IMR-90 (cell line): ENCODE measurements around the gene PYROXD2. TPM values are rescaled to one million over a fixed set of nuclear protein-coding genes. Genes with fewer than 3 reads are reported as not detected.

Experiments used
- ATAC-seq: fragments of 200-7000 bp; cut with Tn5 transposase; 2 replicates; pipeline ENCODE4 v1.9.1; 2020; ENCODE audit warnings: low read depth, mild to moderate bottlenecking, moderate library complexity
- BruUV-seq: library from RNA; stranded (reverse); fragments of 400-500 nt; replicated peaks from 2 replicates; lab custom pipeline; 2021; lab: Mats Ljungman, UMichigan
- CTCF ChIA-PET: fragments of 300-600 bp; formaldehyde crosslinking; extraction: SDS; loops from one replicate; lab custom pipeline; 2021; ENCODE audit warnings: antibody characterized with exemption; lab: Yijun Ruan, JAX
- POLR2A ChIA-PET: fragments of 300-600 bp; sonication (Branson Sonifier 250); formaldehyde crosslinking; loops from one replicate; lab custom pipeline; 2022; ENCODE audit warnings: antibody characterized with exemption; ENCODE audit not compliant: unreplicated experiment; lab: Charles Lee
- DNase-seq: peaks from one replicate; pipeline ENCODE4 v3.0.0; 2013
- H2AFZ ChIP-seq: replicated peaks from 2 replicates; pipeline ENCODE3; 2013; ENCODE audit warnings: low read length, mild to moderate bottlenecking; ENCODE audit not compliant: poor library complexity
- H2AK5ac ChIP-seq: 2 replicates; pipeline ENCODE4 v1.6.1; 2013; ENCODE audit warnings: low read depth, low read length, inconsistent platforms
- H2AK9ac ChIP-seq: replicated peaks from 2 replicates; pipeline ENCODE3; 2013; ENCODE audit warnings: mild to moderate bottlenecking, low read depth, low read length, moderate library complexity; ENCODE audit not compliant: poor library complexity
- H2BK120ac ChIP-seq: 2 replicates; pipeline ENCODE4 v1.6.1; 2013; ENCODE audit warnings: low read depth, low read length, inconsistent platforms
- H2BK15ac ChIP-seq: 3 replicates; pipeline ENCODE4 v1.6.1; 2013; ENCODE audit warnings: low read depth, low read length, inconsistent platforms
- H2BK20ac ChIP-seq: 2 replicates; pipeline ENCODE4 v1.6.1; 2013; ENCODE audit warnings: low read depth, mild to moderate bottlenecking, inconsistent platforms, low read length, moderate library complexity
- H2BK5ac ChIP-seq: 2 replicates; pipeline ENCODE4 v1.6.1; 2013; ENCODE audit warnings: mild to moderate bottlenecking, low read depth, low read length, inconsistent platforms; ENCODE audit not compliant: poor library complexity, severe bottlenecking
- H3K14ac ChIP-seq: replicated peaks from 2 replicates; pipeline ENCODE4 v1.6.1; 2013; ENCODE audit warnings: low read depth, low read length, inconsistent platforms
- H3K18ac ChIP-seq: 2 replicates; pipeline ENCODE4 v1.6.1; 2013; ENCODE audit warnings: low read depth, low read length, control low read depth
- H3K23ac ChIP-seq: 2 replicates; pipeline ENCODE4 v1.6.1; 2013; ENCODE audit warnings: low read depth, low read length, inconsistent platforms
- H3K27ac ChIP-seq: 2 replicates; pipeline ENCODE4 v1.5.1; 2013; ENCODE audit warnings: mild to moderate bottlenecking, control low read depth, low read length; ENCODE audit not compliant: insufficient read depth
- H3K27me3 ChIP-seq: 2 replicates; pipeline ENCODE4 v1.6.1; 2013; ENCODE audit warnings: low read length; ENCODE audit not compliant: control insufficient read depth, insufficient read depth
- H3K36me3 ChIP-seq: 2 replicates; pipeline ENCODE4 v1.6.1; 2013; ENCODE audit warnings: low read length, mixed read lengths; ENCODE audit not compliant: control insufficient read depth, insufficient read depth
- H3K4ac ChIP-seq: 2 replicates; pipeline ENCODE4 v1.6.1; 2013; ENCODE audit warnings: low read depth, low read length, inconsistent platforms
- H3K4me1 ChIP-seq: 2 replicates; pipeline ENCODE4 v1.6.1; 2013; ENCODE audit warnings: low read length, mixed read lengths; ENCODE audit not compliant: control insufficient read depth, insufficient read depth
- H3K4me2 ChIP-seq: 2 replicates; pipeline ENCODE4 v1.6.1; 2013; ENCODE audit warnings: low read depth, mild to moderate bottlenecking, control low read depth, low read length, moderate library complexity
- H3K4me3 ChIP-seq: 2 replicates; pipeline ENCODE4 v1.5.1; 2013; ENCODE audit warnings: low read depth, mild to moderate bottlenecking, control low read depth, low read length, moderate library complexity; ENCODE audit not compliant: insufficient read depth
- H3K56ac ChIP-seq: 2 replicates; pipeline ENCODE4 v1.6.1; 2013; ENCODE audit warnings: low read length, inconsistent platforms; ENCODE audit not compliant: insufficient read depth; ENCODE audit errors: extremely low read depth
- H3K79me1 ChIP-seq, 2 experiments: 2 replicates each; pipeline ENCODE4 v1.6.1; 2013; ENCODE audit warnings: low read length in 2 of 2, inconsistent platforms in 1 of 2, low read depth in 1 of 2
- H3K9ac ChIP-seq: 2 replicates; pipeline ENCODE4 v1.6.1; 2013; ENCODE audit warnings: low read depth, low read length, control low read depth
- H3K9me1 ChIP-seq: 2 replicates; pipeline ENCODE4 v1.6.1; 2013; ENCODE audit warnings: low read length, inconsistent platforms; ENCODE audit not compliant: insufficient read depth
- H3K9me3 ChIP-seq: 2 replicates; pipeline ENCODE4 v1.6.1; 2013; ENCODE audit warnings: low read length; ENCODE audit not compliant: control insufficient read depth, insufficient read depth
- H4K20me1 ChIP-seq: 2 replicates; pipeline ENCODE4 v1.6.1; 2013; ENCODE audit warnings: low read length, inconsistent platforms; ENCODE audit not compliant: insufficient read depth
- H4K5ac ChIP-seq: 2 replicates; pipeline ENCODE4 v1.6.1; 2013; ENCODE audit warnings: mild to moderate bottlenecking, low read depth, low read length, control low read depth
- H4K8ac ChIP-seq, 2 experiments: 2 replicates each; pipeline ENCODE4 v1.6.1; 2013; ENCODE audit warnings: low read depth in 2 of 2, low read length in 2 of 2, control low read depth in 1 of 2, inconsistent platforms in 1 of 2
- H4K91ac ChIP-seq: 2 replicates; pipeline ENCODE4 v1.6.1; 2013; ENCODE audit warnings: low read depth, low read length, inconsistent platforms; ENCODE audit not compliant: insufficient read depth
- CEBPB ChIP-seq: IDR thresholded peaks from 2 replicates; pipeline ENCODE4 v1.6.1; 2012; ENCODE audit warnings: low read depth, low read length, improper control_type of control experiment
- CHD1 ChIP-seq: IDR thresholded peaks from 2 replicates; pipeline ENCODE4 v1.6.1; 2012; ENCODE audit warnings: low read depth, low read length, improper control_type of control experiment
- FOS ChIP-seq: fragments of 150-350 bp; IDR thresholded peaks from 2 replicates; pipeline ENCODE4 v1.6.1; 2016; ENCODE audit warnings: low read depth, low read length
- MAFK ChIP-seq: IDR thresholded peaks from 2 replicates; pipeline ENCODE4 v1.6.1; 2012; ENCODE audit warnings: low read depth, low read length, improper control_type of control experiment
- MAZ ChIP-seq: IDR thresholded peaks from 2 replicates; pipeline ENCODE4 v1.6.1; 2012; ENCODE audit warnings: low read depth, mild to moderate bottlenecking, low read length, improper control_type of control experiment, moderate library complexity, borderline replicate concordance
- MXI1 ChIP-seq: IDR thresholded peaks from 2 replicates; pipeline ENCODE4 v1.6.1; 2012; ENCODE audit warnings: low read depth, mild to moderate bottlenecking, low read length, moderate library complexity, borderline replicate concordance
- POLR2A ChIP-seq: IDR thresholded peaks from 2 replicates; pipeline ENCODE4 v1.6.1; 2012; ENCODE audit warnings: mild to moderate bottlenecking, low read depth, low read length
- RCOR1 ChIP-seq: IDR thresholded peaks from 2 replicates; pipeline ENCODE4 v1.6.1; 2012; ENCODE audit warnings: mild to moderate bottlenecking, low read length, improper control_type of control experiment; ENCODE audit not compliant: insufficient replicate concordance
- RFX5 ChIP-seq: IDR thresholded peaks from 2 replicates; pipeline ENCODE4 v1.8.0; 2012; ENCODE audit warnings: low read depth, mild to moderate bottlenecking, low read length, moderate library complexity
- SMC3 ChIP-seq: fragments of 150-350 bp; IDR thresholded peaks from 2 replicates; pipeline ENCODE4 v1.6.1; 2016; ENCODE audit warnings: low read depth, mild to moderate bottlenecking, antibody characterized with exemption, low read length, moderate library complexity
- WGBS, 2 experiments: methylation state at CpG; one replicate each; pipeline versions ENCODE4 v1.1.5 to v1.1.7; 2013; ENCODE audit warnings: missing lambda C conversion rate in 2 of 2; ENCODE audit not compliant: insufficient read length in 1 of 2; ENCODE audit errors: extremely low coverage in 2 of 2; 5-methylcytosine and 5-hydroxymethylcytosine counted together
- dilution Hi-C: fragments of 300-500 bp; cut with HindIII; formaldehyde crosslinking; loops from one replicate; pipeline ENCODE4 v1.14.3; 2018; ENCODE audit warnings: low sequenced_read_pairs; ENCODE audit not compliant: unreplicated experiment
- in situ Hi-C: fragments of 300-500 bp; cut with MboI; formaldehyde crosslinking; loops from 3 replicates; pipeline ENCODE4 v1.14.3; 2019; ENCODE audit warnings: low sequenced_read_pairs, inconsistent platforms, mixed read lengths
- intact Hi-C: fragments of 100-400 bp; cut with micrococcal nuclease; formaldehyde crosslinking; loops from 2 replicates; pipeline ENCODE4 v1.10.0; 2022
- polyA plus RNA-seq, 3 experiments: library from polyadenylated mRNA; depleted of rRNA; stranded (reverse); fragments of >200 nt; gene quantifications; 2 replicates each; pipeline ENCODE4 v1.2.3, GENCODE V29; 2012; ENCODE audit warnings: low replicate concordance in 1 of 3
- total RNA-seq: library from RNA; depleted of rRNA; stranded (reverse); fragments of >200 nt; gene quantifications from 2 replicates; pipeline ENCODE4 v1.2.3, GENCODE V29; 2012
- TF ChIP-seq, protein P1 (sequence below): fragments of 150-350 bp; IDR thresholded peaks from 2 replicates; pipeline ENCODE4 v1.6.1; 2017; ENCODE audit warnings: mild to moderate bottlenecking, antibody characterized with exemption, low read length, low read depth

The PYROXD2 gene
- total and polyA plus RNA-seq, 2 of the 4 experiments (the other 2 are of a cell fraction): 6.5 to 16.3 TPM

DNA sequence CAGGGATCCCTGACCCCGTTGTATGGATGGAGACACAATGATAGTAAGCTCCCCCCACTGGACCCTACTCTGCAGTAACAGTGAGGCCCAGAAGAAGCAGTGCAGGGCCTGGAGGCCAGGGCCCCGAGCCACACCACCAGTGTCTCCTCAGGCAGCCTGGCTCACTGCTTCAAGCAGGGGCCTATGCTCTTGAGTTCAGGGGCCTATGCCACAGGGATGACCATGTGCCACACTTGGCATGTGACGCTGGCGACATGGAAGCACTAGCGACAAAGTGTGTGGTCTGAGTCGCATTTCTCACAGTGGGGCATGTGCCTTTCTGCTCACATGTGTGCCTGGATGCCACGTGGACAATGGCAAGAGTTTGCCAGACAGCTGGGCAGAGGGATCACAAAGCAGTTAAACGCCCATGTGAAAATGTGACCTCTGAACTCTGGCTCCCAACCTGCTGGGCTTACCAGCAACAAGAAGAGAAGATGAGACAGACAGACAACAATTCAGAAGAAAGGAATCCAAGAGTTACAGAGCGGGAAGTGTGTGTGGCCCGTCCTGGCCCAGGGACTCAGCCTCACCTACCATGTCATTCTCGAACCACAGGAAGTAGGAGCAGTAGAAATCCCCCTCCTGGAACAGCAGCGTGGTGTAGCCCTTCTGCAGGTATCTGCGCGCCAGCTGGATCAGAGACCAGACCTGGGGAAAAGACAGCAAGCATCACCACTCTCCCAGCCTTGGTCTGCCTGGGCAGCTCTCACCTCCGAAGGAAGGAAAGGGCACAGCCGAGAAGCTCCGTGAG is 4.7 kb upstream of the PYROXD2 start (continued):
- TF ChIP-seq CEBPB: no peak

DNA sequence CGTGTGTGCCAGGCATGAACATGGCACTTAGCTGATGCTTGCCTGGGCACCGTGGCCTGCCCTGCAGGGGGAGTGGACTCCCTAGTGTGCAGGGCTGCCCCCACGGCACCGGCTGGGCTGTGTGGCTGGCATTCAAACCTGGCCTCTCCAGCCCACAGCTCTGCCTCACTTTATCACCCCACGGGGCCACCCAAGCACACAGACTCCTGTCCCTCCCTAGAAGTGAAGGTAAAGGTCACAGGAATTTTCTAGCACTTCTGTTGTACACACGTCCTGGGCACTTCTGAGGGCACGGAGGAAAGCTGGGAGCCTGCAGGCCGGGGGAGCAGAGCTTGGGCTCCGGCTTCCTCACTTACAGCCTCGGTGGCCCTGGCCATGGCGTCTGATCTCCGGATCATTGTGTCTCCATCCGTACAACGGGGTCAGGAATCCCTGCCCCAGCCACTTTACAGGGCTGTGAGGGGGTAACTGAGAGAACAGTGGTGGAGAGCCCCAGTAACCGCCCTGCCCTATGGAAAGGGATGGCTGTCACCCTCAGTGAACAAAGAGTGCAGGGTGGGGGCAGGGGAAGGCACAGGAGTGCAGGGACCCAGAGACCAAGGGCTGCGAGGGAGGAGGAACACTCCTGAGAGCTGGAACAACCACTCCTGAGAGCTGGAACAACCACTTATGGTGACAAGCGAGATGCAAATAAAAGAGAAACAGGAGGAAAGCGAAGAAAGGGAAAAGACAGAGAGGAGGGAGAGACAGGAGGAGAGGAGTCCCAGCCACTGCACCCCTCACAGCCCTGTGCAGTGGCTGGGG is 3.9 kb upstream of the PYROXD2 start:
- Histone ChIP-seq H3K14ac (no peak overlapping the region), H2BK120ac (no peak overlapping the region), H3K4me2 (no peak overlapping the region), H3K9ac (no peak overlapping the region), H4K8ac (no peak overlapping the region), H3K56ac (no peak overlapping the region), H3K23ac (no peak overlapping the region), H4K5ac (no peak overlapping the region), H2AK9ac (no peak overlapping the region), H3K18ac (no peak overlapping the region), H3K79me1 (peaks cover 10 to 11% of the 10 kb centered on the region in 2 experiments; a peak in 3 of 4 replicates), H3K9me1 (peaks cover 10% of the 10 kb centered on the region), H3K4me3 (no peak overlapping the region), H4K20me1 (no peaks in the 10 kb centered on the region), H4K91ac (no peak overlapping the region), H3K27ac (no peak overlapping the region), H2BK20ac (no peak overlapping the region), H3K4ac (no peak overlapping the region), H3K9me3 (no peaks in the 10 kb centered on the region), H3K27me3 (no peaks in the 10 kb centered on the region), H2AK5ac (no peak overlapping the region), H2AFZ (no peak overlapping the region), H2BK5ac (no peak overlapping the region), H2BK15ac (no peak overlapping the region), H3K4me1 (peaks cover 10% of the 10 kb centered on the region), H3K36me3 (peaks cover 42% of the 10 kb centered on the region)
- no TSS peak for BruUV-seq
- dilution Hi-C loops: no loop called here
- WGBS, 2 experiments: 98% methylated on average over 10 of the region's 18 CpGs; no CpG with 5 or more reads in 1 of the 2 experiments
- ATAC-seq (no peak), DNase-seq (no peak)
- CTCF ChIA-PET: interaction anchor here (0.6 kb wide), 1 partner anchor 154 kb away, joined by 3 read pairs; no protein-coding TSS in a partner anchor
- in situ Hi-C loops: no loop called here
- TF ChIP-seq MAFK (no peak), RCOR1 (no peak), CEBPB (no peak), MXI1 (no peak), RFX5 (no peak), POLR2A (no peak), FOS (no peak), MAZ (no peak), SMC3 (no peak), CHD1 (no peak)
- TF ChIP-seq, protein P1, sequence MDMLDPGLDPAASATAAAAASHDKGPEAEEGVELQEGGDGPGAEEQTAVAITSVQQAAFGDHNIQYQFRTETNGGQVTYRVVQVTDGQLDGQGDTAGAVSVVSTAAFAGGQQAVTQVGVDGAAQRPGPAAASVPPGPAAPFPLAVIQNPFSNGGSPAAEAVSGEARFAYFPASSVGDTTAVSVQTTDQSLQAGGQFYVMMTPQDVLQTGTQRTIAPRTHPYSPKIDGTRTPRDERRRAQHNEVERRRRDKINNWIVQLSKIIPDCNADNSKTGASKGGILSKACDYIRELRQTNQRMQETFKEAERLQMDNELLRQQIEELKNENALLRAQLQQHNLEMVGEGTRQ: no peak
- intact Hi-C loops: loop anchor here (10.0 kb wide), 1 partner anchor 244 kb away; no protein-coding TSS in a partner anchor
- POLR2A ChIA-PET: no interaction called here
